HEK293 (cell line): ENCODE data around the gene THAP11.
A peak's percentile ranks its signal among the peaks of the same experiment; 100 is the strongest.

ENCODE experiments used
- BCL11B ChIP-seq: fragments of 450-650 bp; formaldehyde crosslinking; IDR thresholded peaks from 2 replicates; pipeline ENCODE4 v1.5.1; 2016; ENCODE audit warnings: low read depth, missing biosample characterization, missing genetic modification characterization
- GLI2 ChIP-seq: fragments of 450-650 bp; formaldehyde crosslinking; IDR thresholded peaks from 2 replicates; pipeline ENCODE4; 2017; ENCODE audit warnings: missing biosample characterization, missing genetic modification characterization, low read depth, borderline replicate concordance
- MZF1 ChIP-seq: fragments of 450-650 bp; formaldehyde crosslinking; IDR thresholded peaks from 2 replicates; pipeline ENCODE4 v1.5.1; 2017; ENCODE audit warnings: missing biosample characterization, missing genetic modification characterization, borderline replicate concordance
- OSR2 ChIP-seq: fragments of 450-650 bp; formaldehyde crosslinking; IDR thresholded peaks from 2 replicates; pipeline ENCODE4 v1.5.1; 2016; ENCODE audit warnings: missing biosample characterization, missing genetic modification characterization
- REPIN1 ChIP-seq: fragments of 450-650 bp; formaldehyde crosslinking; IDR thresholded peaks from 2 replicates; pipeline ENCODE4 v1.5.1; 2017; ENCODE audit warnings: missing biosample characterization, missing genetic modification characterization, low read depth
- REST ChIP-seq: fragments of 450-650 bp; formaldehyde crosslinking; IDR thresholded peaks from 2 replicates; pipeline ENCODE4 v1.5.1; 2016; ENCODE audit warnings: missing biosample characterization, missing genetic modification characterization
- ZFP3 ChIP-seq: fragments of 450-650 bp; formaldehyde crosslinking; IDR thresholded peaks from 2 replicates; pipeline ENCODE4 v1.5.1; 2016; ENCODE audit warnings: low read depth, missing biosample characterization, missing genetic modification characterization
- ZNF155 ChIP-seq: fragments of 450-650 bp; formaldehyde crosslinking; IDR thresholded peaks from 2 replicates; pipeline ENCODE4 v1.5.1; 2016; ENCODE audit warnings: missing biosample characterization, missing genetic modification characterization
- ZNF18 ChIP-seq: fragments of 450-650 bp; formaldehyde crosslinking; IDR thresholded peaks from 2 replicates; pipeline ENCODE4 v1.5.1; 2016; ENCODE audit warnings: missing biosample characterization, missing genetic modification characterization
- ZNF202 ChIP-seq: fragments of 450-650 bp; formaldehyde crosslinking; IDR thresholded peaks from 2 replicates; pipeline ENCODE4 v1.5.1; 2016; ENCODE audit warnings: missing biosample characterization, missing genetic modification characterization, borderline replicate concordance
- ZNF341 ChIP-seq: fragments of 450-650 bp; formaldehyde crosslinking; IDR thresholded peaks from 2 replicates; pipeline ENCODE4; 2016; ENCODE audit warnings: low read depth, missing biosample characterization, missing genetic modification characterization
- ZNF416 ChIP-seq: fragments of 450-650 bp; formaldehyde crosslinking; IDR thresholded peaks from 2 replicates; pipeline ENCODE4 v1.5.1; 2016; ENCODE audit warnings: missing biosample characterization, missing genetic modification characterization
- ZNF518A ChIP-seq: fragments of 450-650 bp; formaldehyde crosslinking; conservative IDR thresholded peaks from 2 replicates; pipeline ENCODE4 v1.5.1; 2016; ENCODE audit warnings: low read depth, missing biosample characterization, missing genetic modification characterization
- ZNF548 ChIP-seq: fragments of 450-650 bp; formaldehyde crosslinking; IDR thresholded peaks from 2 replicates; pipeline ENCODE4 v1.5.1; 2016; ENCODE audit warnings: missing biosample characterization, missing genetic modification characterization
- ZNF558 ChIP-seq: fragments of 450-650 bp; formaldehyde crosslinking; IDR thresholded peaks from 2 replicates; pipeline ENCODE4 v1.5.1; 2016; ENCODE audit warnings: missing biosample characterization, missing genetic modification characterization
- ZNF621 ChIP-seq: fragments of 450-650 bp; formaldehyde crosslinking; IDR thresholded peaks from 2 replicates; pipeline ENCODE4 v1.5.1; 2017; ENCODE audit warnings: missing biosample characterization, missing genetic modification characterization
- TF ChIP-seq, protein P1 (sequence below): fragments of 450-650 bp; formaldehyde crosslinking; IDR thresholded peaks from 2 replicates; pipeline ENCODE4 v1.5.1; 2016; ENCODE audit warnings: missing biosample characterization, missing genetic modification characterization
- TF ChIP-seq, protein P2 (sequence below): fragments of 450-650 bp; formaldehyde crosslinking; IDR thresholded peaks from 2 replicates; pipeline ENCODE4 v1.5.1; 2016; ENCODE audit warnings: missing biosample characterization, missing genetic modification characterization, borderline replicate concordance

Gene THAP11

GRCh38 chr16:67872631-67873434 lies 30.7 kb downstream of the THAP11 start, which contains the start of gene EDC4 (continued):
- TF ChIP-seq, protein P1, sequence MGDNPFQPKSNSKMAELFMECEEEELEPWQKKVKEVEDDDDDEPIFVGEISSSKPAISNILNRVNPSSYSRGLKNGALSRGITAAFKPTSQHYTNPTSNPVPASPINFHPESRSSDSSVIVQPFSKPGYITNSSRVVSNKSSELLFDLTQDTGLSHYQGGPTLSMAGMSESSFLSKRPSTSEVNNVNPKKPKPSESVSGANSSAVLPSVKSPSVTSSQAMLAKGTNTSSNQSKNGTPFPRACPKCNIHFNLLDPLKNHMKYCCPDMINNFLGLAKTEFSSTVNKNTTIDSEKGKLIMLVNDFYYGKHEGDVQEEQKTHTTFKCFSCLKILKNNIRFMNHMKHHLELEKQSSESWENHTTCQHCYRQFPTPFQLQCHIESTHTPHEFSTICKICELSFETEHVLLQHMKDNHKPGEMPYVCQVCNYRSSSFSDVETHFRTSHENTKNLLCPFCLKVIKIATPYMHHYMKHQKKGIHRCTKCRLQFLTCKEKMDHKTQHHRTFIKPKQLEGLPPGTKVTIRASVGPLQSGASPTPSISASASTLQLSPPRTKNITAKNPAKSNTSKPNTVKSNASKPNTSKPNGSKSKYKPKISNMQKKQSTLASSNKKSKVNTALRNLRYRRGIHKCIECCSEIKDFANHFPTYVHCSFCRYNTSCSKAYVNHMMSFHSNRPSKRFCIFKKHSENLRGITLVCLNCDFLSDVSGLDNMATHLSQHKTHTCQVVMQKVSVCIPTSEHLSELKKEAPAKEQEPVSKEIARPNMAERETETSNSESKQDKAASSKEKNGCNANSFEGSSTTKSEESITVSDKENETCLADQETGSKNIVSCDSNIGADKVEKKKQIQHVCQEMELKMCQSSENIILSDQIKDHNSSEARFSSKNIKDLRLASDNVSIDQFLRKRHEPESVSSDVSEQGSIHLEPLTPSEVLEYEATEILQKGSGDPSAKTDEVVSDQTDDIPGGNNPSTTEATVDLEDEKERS (tag by site-specific recombination): no peak
- TF ChIP-seq REST: peak; percentile 35; the same call in 1 of the 2 replicates
- TF ChIP-seq ZNF621 (tag by site-specific recombination): no peak
- no peak for TF ChIP-seq ZNF18 (tag by site-specific recombination)
- TF ChIP-seq ZNF558 (tag by site-specific recombination): no peak
- no peak for TF ChIP-seq GLI2
- no peak for TF ChIP-seq ZNF341 (tag by site-specific recombination)
- TF ChIP-seq BCL11B (tag by site-specific recombination): peak; percentile 59; the same call in 1 of the 2 replicates
- no peak for TF ChIP-seq ZNF202 (tag by site-specific recombination)
- no peak for TF ChIP-seq ZNF548
- 0 out of 2 replicates have a peak, but pooled peaks have one; percentile 75 for TF ChIP-seq REPIN1
- TF ChIP-seq ZFP3 (tag by site-specific recombination): no peak
- TF ChIP-seq ZNF518A: peak; percentile 51; the same call in 1 of the 2 replicates
- TF ChIP-seq OSR2 (tag by site-specific recombination): 0 out of 2 replicates have a peak, but pooled peaks have one; percentile 18
- TF ChIP-seq MZF1 (tag by site-specific recombination): peak; percentile 40
- no peak for TF ChIP-seq ZNF155
- TF ChIP-seq ZNF416: no peak
- TF ChIP-seq, protein P2, sequence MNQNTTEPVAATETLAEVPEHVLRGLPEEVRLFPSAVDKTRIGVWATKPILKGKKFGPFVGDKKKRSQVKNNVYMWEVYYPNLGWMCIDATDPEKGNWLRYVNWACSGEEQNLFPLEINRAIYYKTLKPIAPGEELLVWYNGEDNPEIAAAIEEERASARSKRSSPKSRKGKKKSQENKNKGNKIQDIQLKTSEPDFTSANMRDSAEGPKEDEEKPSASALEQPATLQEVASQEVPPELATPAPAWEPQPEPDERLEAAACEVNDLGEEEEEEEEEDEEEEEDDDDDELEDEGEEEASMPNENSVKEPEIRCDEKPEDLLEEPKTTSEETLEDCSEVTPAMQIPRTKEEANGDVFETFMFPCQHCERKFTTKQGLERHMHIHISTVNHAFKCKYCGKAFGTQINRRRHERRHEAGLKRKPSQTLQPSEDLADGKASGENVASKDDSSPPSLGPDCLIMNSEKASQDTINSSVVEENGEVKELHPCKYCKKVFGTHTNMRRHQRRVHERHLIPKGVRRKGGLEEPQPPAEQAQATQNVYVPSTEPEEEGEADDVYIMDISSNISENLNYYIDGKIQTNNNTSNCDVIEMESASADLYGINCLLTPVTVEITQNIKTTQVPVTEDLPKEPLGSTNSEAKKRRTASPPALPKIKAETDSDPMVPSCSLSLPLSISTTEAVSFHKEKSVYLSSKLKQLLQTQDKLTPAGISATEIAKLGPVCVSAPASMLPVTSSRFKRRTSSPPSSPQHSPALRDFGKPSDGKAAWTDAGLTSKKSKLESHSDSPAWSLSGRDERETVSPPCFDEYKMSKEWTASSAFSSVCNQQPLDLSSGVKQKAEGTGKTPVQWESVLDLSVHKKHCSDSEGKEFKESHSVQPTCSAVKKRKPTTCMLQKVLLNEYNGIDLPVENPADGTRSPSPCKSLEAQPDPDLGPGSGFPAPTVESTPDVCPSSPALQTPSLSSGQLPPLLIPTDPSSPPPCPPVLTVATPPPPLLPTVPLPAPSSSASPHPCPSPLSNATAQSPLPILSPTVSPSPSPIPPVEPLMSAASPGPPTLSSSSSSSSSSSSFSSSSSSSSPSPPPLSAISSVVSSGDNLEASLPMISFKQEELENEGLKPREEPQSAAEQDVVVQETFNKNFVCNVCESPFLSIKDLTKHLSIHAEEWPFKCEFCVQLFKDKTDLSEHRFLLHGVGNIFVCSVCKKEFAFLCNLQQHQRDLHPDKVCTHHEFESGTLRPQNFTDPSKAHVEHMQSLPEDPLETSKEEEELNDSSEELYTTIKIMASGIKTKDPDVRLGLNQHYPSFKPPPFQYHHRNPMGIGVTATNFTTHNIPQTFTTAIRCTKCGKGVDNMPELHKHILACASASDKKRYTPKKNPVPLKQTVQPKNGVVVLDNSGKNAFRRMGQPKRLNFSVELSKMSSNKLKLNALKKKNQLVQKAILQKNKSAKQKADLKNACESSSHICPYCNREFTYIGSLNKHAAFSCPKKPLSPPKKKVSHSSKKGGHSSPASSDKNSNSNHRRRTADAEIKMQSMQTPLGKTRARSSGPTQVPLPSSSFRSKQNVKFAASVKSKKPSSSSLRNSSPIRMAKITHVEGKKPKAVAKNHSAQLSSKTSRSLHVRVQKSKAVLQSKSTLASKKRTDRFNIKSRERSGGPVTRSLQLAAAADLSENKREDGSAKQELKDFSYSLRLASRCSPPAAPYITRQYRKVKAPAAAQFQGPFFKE (tag by site-specific recombination): 0 out of 2 replicates have a peak, but pooled peaks have one; percentile 33
